ENCODE results near the gene CCER1.

Gene CCER1

DNA sequence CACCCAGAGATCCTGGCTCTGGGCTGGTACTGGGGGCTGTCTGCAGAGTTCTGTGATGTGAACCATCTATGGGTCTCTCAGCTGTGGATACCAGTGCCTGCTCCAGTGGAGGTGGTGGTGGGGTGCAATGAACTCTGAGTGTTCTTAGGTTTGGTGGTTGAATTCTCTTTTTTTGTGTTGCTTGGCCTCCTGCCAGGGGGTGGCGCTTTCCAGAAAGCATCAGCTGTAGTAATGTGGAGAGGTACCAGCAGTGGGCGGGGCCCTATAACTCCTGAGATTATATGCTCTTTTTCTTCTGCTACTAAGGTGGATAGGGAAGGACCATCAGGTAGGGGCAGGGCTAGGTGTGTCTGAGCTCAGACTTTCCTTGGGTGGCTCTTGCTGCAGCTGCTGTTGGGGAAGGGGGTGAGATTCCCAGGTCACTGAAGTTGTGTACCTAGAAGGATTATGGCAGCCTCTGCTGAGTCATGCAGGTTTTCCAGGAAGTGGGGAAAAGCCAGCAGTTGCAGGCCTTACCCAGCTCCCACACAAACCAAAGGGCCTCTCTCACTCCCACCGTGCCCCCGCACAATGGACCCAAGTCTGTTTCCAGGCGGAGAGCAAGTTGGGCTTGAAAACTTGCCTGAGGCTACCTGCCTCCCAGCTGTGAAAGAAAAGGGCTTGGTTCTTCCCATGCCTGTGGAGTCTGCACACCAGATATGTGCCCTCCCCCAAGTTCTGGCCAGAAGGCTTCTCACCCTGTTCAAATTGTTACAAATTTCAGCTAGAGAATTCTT is 18.6 kb downstream of the CCER1 start:
- H4K5ac ChIP-seq (ENCODE audit: low read length): no peak overlapping the region
- no peak overlapping the region for H3K56ac ChIP-seq (ENCODE audit: low read length)
- H3K4me1 ChIP-seq (ENCODE audit: control insufficient read depth, low read depth, low read length): no peaks in the 10 kb centered on the region
- no peak overlapping the region for H3K4me3 ChIP-seq (ENCODE audit: low read length)
- no peak overlapping the region for H3K9ac ChIP-seq (ENCODE audit: low read length)
- no peak overlapping the region for H3K23ac ChIP-seq (ENCODE audit: low read length)
- H2BK5ac ChIP-seq (ENCODE audit: low read length): no peak overlapping the region
- H2BK15ac ChIP-seq (replicated peaks; ENCODE audit: low read depth): no peak overlapping the region
- no peaks in the 10 kb centered on the region for H3K79me1 ChIP-seq (ENCODE audit: low read length)
- H3K27me3 ChIP-seq (ENCODE audit: insufficient read depth, low read length, poor library complexity): no peaks in the 10 kb centered on the region
- H3K4ac ChIP-seq (ENCODE audit: low read depth, low read length): no peak overlapping the region
- peak; percentile 27 for DNase-seq
- no peak overlapping the region for H2AK5ac ChIP-seq (ENCODE audit: low read length)
- H3K36me3 ChIP-seq (ENCODE audit: control insufficient read depth, insufficient read depth, low read length): no peaks in the 10 kb centered on the region
- no peak overlapping the region for H4K8ac ChIP-seq (ENCODE audit: low read depth, low read length)
- H3K79me2 ChIP-seq (ENCODE audit: control insufficient read depth, insufficient read depth, low read length): no peaks in the 10 kb centered on the region
- no peak overlapping the region for H2BK120ac ChIP-seq (ENCODE audit: low read depth, low read length)
- H3K18ac ChIP-seq (ENCODE audit: low read length): peak overlapping the region; percentile 82
- no peak overlapping the region for H3K4me2 ChIP-seq (ENCODE audit: low read length)
- WGBS (ENCODE audit: extremely low coverage, insufficient coverage, low lambda C conversion rate): no CpG with 5 or more reads among the region's 5 CpGs
- no peak overlapping the region for H3K27ac ChIP-seq (ENCODE audit: low read depth, low read length)

DNA sequence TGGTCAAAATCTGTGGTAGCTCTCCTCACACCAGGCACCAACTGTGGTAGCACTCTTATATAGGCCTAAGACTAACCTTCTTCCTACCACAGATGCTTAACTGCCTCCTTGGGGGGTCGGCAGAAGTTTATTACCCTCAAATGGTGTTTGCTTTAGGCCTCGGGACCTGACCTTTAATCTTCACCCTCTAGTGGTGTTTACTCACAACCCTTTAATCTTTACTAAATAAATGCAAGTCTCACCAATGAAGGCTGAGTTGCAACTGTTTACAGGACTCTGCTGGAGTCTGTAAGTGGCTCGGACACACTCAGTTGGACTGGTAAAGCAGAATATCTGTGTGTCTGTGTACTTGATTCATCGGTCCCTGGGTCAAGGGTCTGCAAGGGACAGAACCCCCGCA is 29.4 kb downstream of the CCER1 start:
- Histone ChIP-seq H3K18ac (ENCODE audit: low read length) (no peak overlapping the region), H3K4me3 (ENCODE audit: low read length) (no peak overlapping the region), H2BK5ac (ENCODE audit: low read length) (no peak overlapping the region), H3K36me3 (ENCODE audit: control insufficient read depth, insufficient read depth, low read length) (no peaks in the 10 kb centered on the region), H3K27me3 (ENCODE audit: insufficient read depth, low read length, poor library complexity) (no peaks in the 10 kb centered on the region), H3K4ac (ENCODE audit: low read depth, low read length) (no peak overlapping the region), H4K8ac (ENCODE audit: low read depth, low read length) (no peak overlapping the region), H2BK120ac (ENCODE audit: low read depth, low read length) (no peak overlapping the region), H2BK15ac (replicated peaks; ENCODE audit: low read depth) (no peak overlapping the region), H3K9ac (ENCODE audit: low read length) (no peak overlapping the region), H3K4me1 (ENCODE audit: control insufficient read depth, low read depth, low read length) (no peaks in the 10 kb centered on the region), H3K79me2 (ENCODE audit: control insufficient read depth, insufficient read depth, low read length) (no peaks in the 10 kb centered on the region), H3K56ac (ENCODE audit: low read length) (no peak overlapping the region), H2AK5ac (ENCODE audit: low read length) (no peak overlapping the region), H3K27ac (ENCODE audit: low read depth, low read length) (no peak overlapping the region), H3K79me1 (ENCODE audit: low read length) (no peaks in the 10 kb centered on the region), H3K4me2 (ENCODE audit: low read length) (no peak overlapping the region), H3K23ac (ENCODE audit: low read length) (no peak overlapping the region), H4K5ac (ENCODE audit: low read length) (no peak overlapping the region)
- WGBS (ENCODE audit: extremely low coverage, insufficient coverage, low lambda C conversion rate): no CpG with 5 or more reads among the region's 5 CpGs
- peak; percentile 40 for DNase-seq

DNA sequence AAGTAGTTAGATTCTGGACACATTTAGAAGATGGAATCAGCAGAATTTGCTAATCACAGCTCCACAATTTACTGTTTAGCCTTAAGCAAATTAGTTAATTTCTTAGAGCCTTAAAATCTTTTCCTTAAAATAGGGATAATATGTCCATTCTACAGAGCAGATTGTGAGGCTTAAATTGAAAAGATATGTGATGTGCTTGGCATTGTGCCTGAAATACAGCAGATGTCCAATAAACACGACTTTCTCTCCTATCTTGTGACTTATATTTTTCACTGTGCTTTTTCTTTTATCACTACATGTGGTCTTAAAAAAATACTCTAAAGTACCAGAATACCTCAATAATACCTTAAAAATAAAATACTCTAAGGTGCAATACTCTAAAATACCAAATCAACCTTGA is 30.6 kb downstream of the CCER1 start:
- Histone ChIP-seq H2BK120ac (ENCODE audit: low read depth, low read length) (no peak overlapping the region), H2BK5ac (ENCODE audit: low read length) (no peak overlapping the region), H3K27ac (ENCODE audit: low read depth, low read length) (no peak overlapping the region), H2AK5ac (ENCODE audit: low read length) (no peak overlapping the region), H4K5ac (ENCODE audit: low read length) (no peak overlapping the region), H3K23ac (ENCODE audit: low read length) (no peak overlapping the region), H3K36me3 (ENCODE audit: control insufficient read depth, insufficient read depth, low read length) (no peaks in the 10 kb centered on the region), H4K8ac (ENCODE audit: low read depth, low read length) (no peak overlapping the region), H3K56ac (ENCODE audit: low read length) (no peak overlapping the region), H3K4ac (ENCODE audit: low read depth, low read length) (no peak overlapping the region), H3K27me3 (ENCODE audit: insufficient read depth, low read length, poor library complexity) (no peaks in the 10 kb centered on the region), H2BK15ac (replicated peaks; ENCODE audit: low read depth) (no peak overlapping the region), H3K4me1 (ENCODE audit: control insufficient read depth, low read depth, low read length) (no peaks in the 10 kb centered on the region), H3K9ac (ENCODE audit: low read length) (no peak overlapping the region), H3K79me2 (ENCODE audit: control insufficient read depth, insufficient read depth, low read length) (no peaks in the 10 kb centered on the region), H3K4me2 (ENCODE audit: low read length) (no peak overlapping the region), H3K18ac (ENCODE audit: low read length) (no peak overlapping the region), H3K79me1 (ENCODE audit: low read length) (no peaks in the 10 kb centered on the region), H3K4me3 (ENCODE audit: low read length) (no peak overlapping the region)
- WGBS (ENCODE audit: extremely low coverage, insufficient coverage, low lambda C conversion rate): no CpG with 5 or more reads among the region's 1 CpG
- no peak for DNase-seq

DNA sequence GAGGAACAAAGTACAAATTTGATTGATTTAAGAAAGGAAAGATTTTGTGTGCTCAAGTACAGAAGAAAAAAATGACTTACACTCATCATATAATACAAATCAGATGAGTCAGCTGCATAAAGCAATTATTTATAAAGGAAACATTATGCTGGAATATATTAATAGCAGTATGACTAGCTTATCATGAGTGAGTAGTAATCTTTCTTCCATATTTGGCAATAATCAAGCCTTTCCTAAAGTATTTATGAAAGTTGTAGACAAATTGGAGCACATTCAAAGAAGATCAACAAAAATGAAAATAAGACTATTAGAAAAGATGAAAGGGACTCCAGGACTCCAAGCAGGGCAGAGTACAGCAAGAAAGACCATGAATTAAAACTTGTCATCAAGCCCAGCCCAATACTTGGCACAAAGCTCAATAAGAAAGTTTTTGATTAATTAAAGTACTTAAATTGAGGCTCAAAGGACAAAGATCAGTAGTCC is 32.8 kb downstream of the CCER1 start:
- H4K5ac ChIP-seq (ENCODE audit: low read length): no peak overlapping the region
- H3K23ac ChIP-seq (ENCODE audit: low read length): no peak overlapping the region
- no peak overlapping the region for H2AK5ac ChIP-seq (ENCODE audit: low read length)
- H3K79me1 ChIP-seq (ENCODE audit: low read length): no peaks in the 10 kb centered on the region
- no peaks in the 10 kb centered on the region for H3K36me3 ChIP-seq (ENCODE audit: control insufficient read depth, insufficient read depth, low read length)
- no peak overlapping the region for H2BK5ac ChIP-seq (ENCODE audit: low read length)
- H3K9ac ChIP-seq (ENCODE audit: low read length): no peak overlapping the region
- no peak overlapping the region for H3K18ac ChIP-seq (ENCODE audit: low read length)
- no peak overlapping the region for H3K27ac ChIP-seq (ENCODE audit: low read depth, low read length)
- H3K79me2 ChIP-seq (ENCODE audit: control insufficient read depth, insufficient read depth, low read length): no peaks in the 10 kb centered on the region
- no peak overlapping the region for H2BK120ac ChIP-seq (ENCODE audit: low read depth, low read length)
- no peak overlapping the region for H4K8ac ChIP-seq (ENCODE audit: low read depth, low read length)
- H3K4me3 ChIP-seq (ENCODE audit: low read length): no peak overlapping the region
- H3K27me3 ChIP-seq (ENCODE audit: insufficient read depth, low read length, poor library complexity): no peaks in the 10 kb centered on the region
- no peaks in the 10 kb centered on the region for H3K4me1 ChIP-seq (ENCODE audit: control insufficient read depth, low read depth, low read length)
- no peak overlapping the region for H3K56ac ChIP-seq (ENCODE audit: low read length)
- H3K4ac ChIP-seq (ENCODE audit: low read depth, low read length): no peak overlapping the region
- no peak overlapping the region for H2BK15ac ChIP-seq (replicated peaks; ENCODE audit: low read depth)
- DNase-seq: no peak
- H3K4me2 ChIP-seq (ENCODE audit: low read length): no peak overlapping the region

DNA sequence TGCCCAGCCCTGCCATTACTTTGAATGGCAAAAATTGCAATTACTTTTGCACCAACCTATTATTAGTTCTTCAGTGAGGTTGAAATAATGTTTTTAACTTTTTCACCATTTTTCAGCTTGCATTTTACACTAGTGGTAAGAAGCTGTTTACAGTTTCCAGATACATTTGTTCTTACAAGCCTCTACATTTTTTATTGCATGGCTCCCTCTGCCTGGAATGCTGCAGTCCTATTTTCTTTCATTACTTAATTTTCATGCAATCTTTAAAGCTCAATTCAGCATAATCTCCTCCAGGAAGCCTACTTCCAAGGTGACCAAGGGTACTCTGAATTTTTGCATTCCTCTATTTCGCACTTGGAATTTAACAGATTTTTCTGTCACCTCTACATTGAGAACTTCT is 33.4 kb downstream of the CCER1 start:
- DNase-seq: no peak
- no peak overlapping the region for H3K4ac ChIP-seq (ENCODE audit: low read depth, low read length)
- no CpG with 5 or more reads among the region's 1 CpG for WGBS (ENCODE audit: extremely low coverage, insufficient coverage, low lambda C conversion rate)
- H3K36me3 ChIP-seq (ENCODE audit: control insufficient read depth, insufficient read depth, low read length): no peaks in the 10 kb centered on the region
- H3K4me1 ChIP-seq (ENCODE audit: control insufficient read depth, low read depth, low read length): no peaks in the 10 kb centered on the region
- no peak overlapping the region for H3K9ac ChIP-seq (ENCODE audit: low read length)
- H3K18ac ChIP-seq (ENCODE audit: low read length): no peak overlapping the region
- H3K4me2 ChIP-seq (ENCODE audit: low read length): no peak overlapping the region
- H3K79me1 ChIP-seq (ENCODE audit: low read length): no peaks in the 10 kb centered on the region
- H3K79me2 ChIP-seq (ENCODE audit: control insufficient read depth, insufficient read depth, low read length): no peaks in the 10 kb centered on the region
- H3K27me3 ChIP-seq (ENCODE audit: insufficient read depth, low read length, poor library complexity): no peaks in the 10 kb centered on the region
- no peak overlapping the region for H3K4me3 ChIP-seq (ENCODE audit: low read length)
- H2BK15ac ChIP-seq (replicated peaks; ENCODE audit: low read depth): no peak overlapping the region
- no peak overlapping the region for H3K23ac ChIP-seq (ENCODE audit: low read length)
- H4K8ac ChIP-seq (ENCODE audit: low read depth, low read length): no peak overlapping the region
- no peak overlapping the region for H4K5ac ChIP-seq (ENCODE audit: low read length)
- H2BK120ac ChIP-seq (ENCODE audit: low read depth, low read length): no peak overlapping the region
- no peak overlapping the region for H2BK5ac ChIP-seq (ENCODE audit: low read length)
- H3K27ac ChIP-seq (ENCODE audit: low read depth, low read length): no peak overlapping the region
- no peak overlapping the region for H3K56ac ChIP-seq (ENCODE audit: low read length)
- no peak overlapping the region for H2AK5ac ChIP-seq (ENCODE audit: low read length)

- H3K4me1 ChIP-seq (ENCODE audit: control insufficient read depth, low read depth, low read length): no peaks in the 10 kb centered on the region
- H3K79me2 ChIP-seq (ENCODE audit: control insufficient read depth, insufficient read depth, low read length): no peaks in the 10 kb centered on the region
- H3K9ac ChIP-seq (ENCODE audit: low read length): no peak overlapping the region
- H3K36me3 ChIP-seq (ENCODE audit: control insufficient read depth, insufficient read depth, low read length): no peaks in the 10 kb centered on the region
- no peak overlapping the region for H4K8ac ChIP-seq (ENCODE audit: low read depth, low read length)
- H2BK15ac ChIP-seq (replicated peaks; ENCODE audit: low read depth): no peak overlapping the region
- no peak overlapping the region for H2BK5ac ChIP-seq (ENCODE audit: low read length)
- H3K18ac ChIP-seq (ENCODE audit: low read length): no peak overlapping the region
- H3K4ac ChIP-seq (ENCODE audit: low read depth, low read length): no peak overlapping the region
- H4K5ac ChIP-seq (ENCODE audit: low read length): no peak overlapping the region
- no peak overlapping the region for H3K4me3 ChIP-seq (ENCODE audit: low read length)
- no peak for DNase-seq
- H3K56ac ChIP-seq (ENCODE audit: low read length): no peak overlapping the region
- no peak overlapping the region for H3K23ac ChIP-seq (ENCODE audit: low read length)
- no peaks in the 10 kb centered on the region for H3K27me3 ChIP-seq (ENCODE audit: insufficient read depth, low read length, poor library complexity)
- H3K79me1 ChIP-seq (ENCODE audit: low read length): no peaks in the 10 kb centered on the region
- H3K27ac ChIP-seq (ENCODE audit: low read depth, low read length): no peak overlapping the region
- no peak overlapping the region for H2AK5ac ChIP-seq (ENCODE audit: low read length)
- no peak overlapping the region for H2BK120ac ChIP-seq (ENCODE audit: low read depth, low read length)
- no peak overlapping the region for H3K4me2 ChIP-seq (ENCODE audit: low read length)
- WGBS (ENCODE audit: extremely low coverage, insufficient coverage, low lambda C conversion rate): no CpG with 5 or more reads among the region's 1 CpG
Measured at GRCh38 chr12:90920222-90920621, 34.8 kb downstream of the CCER1 start.
